Heart left ventricle (tissue), 16 donors: Measurements from ENCODE around the gene TENM3. TPM values are rescaled to one million over a fixed set of nuclear protein-coding genes. Genes with fewer than 3 reads are reported as not detected.

Source experiments
- ATAC-seq, 4 donors: fragments of 200-7000 bp; cut with Tn5 transposase; one replicate each; pipeline ENCODE4 v1.9.1; 2020 to 2022; ENCODE audit warnings: moderate library complexity in 4 of 4, mild to moderate bottlenecking in 3 of 4, moderate number of reproducible peaks in 1 of 4
- DNase-seq, 5 donors: peaks; one replicate each; pipeline ENCODE4 v3.0.0-alpha.2; 2020
- H3K27ac ChIP-seq, 12 donors: fragments of 200-600 bp; sonication (generic) in 4 of 12; one replicate each; pipeline versions ENCODE4 v1.5.0 to v1.8.0; 2016 to 2022; ENCODE audit warnings: mild to moderate bottlenecking in 2 of 12
- H3K27me3 ChIP-seq, 9 donors: fragments of 200-600 bp; sonication (generic) in 2 of 9; one replicate each; pipeline versions ENCODE4 v1.5.1 to v1.8.0; 2016 to 2022; ENCODE audit warnings: mild to moderate bottlenecking in 3 of 9
- H3K36me3 ChIP-seq, 9 donors: fragments of 200-600 bp; sonication (generic) in 2 of 9; one replicate each; pipeline versions ENCODE4 v1.5.0 to v1.8.0; 2018 to 2022; ENCODE audit warnings: mild to moderate bottlenecking in 2 of 9
- H3K4me1 ChIP-seq, 12 donors: fragments of 200-600 bp; sonication (generic) in 4 of 12; one replicate each; pipeline versions ENCODE4 v1.5.0 to v1.8.0; 2016 to 2022; ENCODE audit warnings: mild to moderate bottlenecking in 3 of 12
- H3K4me3 ChIP-seq, 12 donors: fragments of 200-600 bp; sonication (generic) in 4 of 12; one replicate each; pipeline versions ENCODE4 v1.5.0 to v1.8.0; 2017 to 2022; ENCODE audit warnings: mild to moderate bottlenecking in 9 of 12, moderate library complexity in 4 of 12
- H3K9me3 ChIP-seq, 12 donors: fragments of 200-600 bp; sonication (generic) in 4 of 12; one replicate each; pipeline versions ENCODE4 v1.5.0 to v1.8.0; 2016 to 2022; ENCODE audit warnings: mild to moderate bottlenecking in 1 of 12
- POLR2A ChIP-seq, 2 donors: fragments of 450-650 bp; IDR thresholded peaks; one replicate each; pipeline ENCODE4 v1.6.1; 2017; ENCODE audit warnings: antibody characterized with exemption in 2 of 2, mild to moderate bottlenecking in 2 of 2, moderate library complexity in 2 of 2
- WGBS, 4 donors: extraction: QIAGEN DNeasy Blood & Tissue Kit in 2 of 4; methylation state at CpG; one replicate each; pipeline versions ENCODE4 v1.1.5 to v1.1.7; 2013 to 2018; 5-methylcytosine and 5-hydroxymethylcytosine counted together
- intact Hi-C, 10 donors: fragments of 100-400 bp; cut with DNase I; formaldehyde crosslinking; loops; one replicate each; pipeline versions ENCODE4 v1.11.1 to v1.14.2; 2022
- polyA plus RNA-seq, 2 donors: library from polyadenylated mRNA; stranded (reverse); fragments of 200-250 nt; gene quantifications; one replicate each; pipeline ENCODE4 v1.2.3, GENCODE V29; 2013
- total RNA-seq, 9 donors: library from RNA; depleted of rRNA in 2 of 9; stranded (reverse); fragments of >200 nt in 2 of 9; fragmentation: NEBNext Ultra II Directional in 3 of 9; extraction: Animal tissue kit (Norgen Biotek cat#: 25700) in 3 of 9; gene quantifications; one replicate each; pipeline versions ENCODE4 v1.1.0 to v1.2.4, GENCODE V29; 2016 to 2023
- TF ChIP-seq, protein P1 (sequence below), 12 donors: fragments of 200-600 bp; sonication (generic) in 4 of 12; IDR thresholded peaks; one replicate each; pipeline versions ENCODE4 v1.5.0 to v1.8.0; 2018 to 2022; ENCODE audit warnings: antibody characterized with exemption in 12 of 12, mild to moderate bottlenecking in 5 of 12
- donor health status: ischemic (EF 13 %, LVEDD 7.1; RV severe dilation, severe dysfunction).
- donor health status: healthy with polysubstance abuse.
- donor health status: DM: no; HTN: yes; CAD: no.
- donor health status: DM: no; HTN: no; CAD: no.
- donor health status: ischemic (EF 25% LVEDD 6.9; RV normal size, moderate dysfunction).
- donor health status: ischemic (EF 25% LVEDD 5.7; RV mildly dilated, moderate dysfunction).
- donor health status: healthy.
- donor health status: DM: yes; HTN: yes; CAD: no.
- donor health status: ischemic (EF 35%, LVEDD 5.7; RV mildly dilated, moderate dysfunction).
- donor health status: nonischemic (EF 11% LVEDD 7.7; RV severe dilation, severe dysfunction).
- donor health status: DM: yes; HTN: yes; CAD: no.
- donor health status: PGD.
- donor health status: ischemic (EF 29% LVEDD 5.4; RV normal size, mild dysfunction).
- donor health status: nonischemic (EF 23%, LVEDD 6.1; RV moderate dilation, normal function).

Gene TENM3
- total and polyA plus RNA-seq, 11 donors = 0.19 to 10.3 (median 2.5) TPM

DNA sequence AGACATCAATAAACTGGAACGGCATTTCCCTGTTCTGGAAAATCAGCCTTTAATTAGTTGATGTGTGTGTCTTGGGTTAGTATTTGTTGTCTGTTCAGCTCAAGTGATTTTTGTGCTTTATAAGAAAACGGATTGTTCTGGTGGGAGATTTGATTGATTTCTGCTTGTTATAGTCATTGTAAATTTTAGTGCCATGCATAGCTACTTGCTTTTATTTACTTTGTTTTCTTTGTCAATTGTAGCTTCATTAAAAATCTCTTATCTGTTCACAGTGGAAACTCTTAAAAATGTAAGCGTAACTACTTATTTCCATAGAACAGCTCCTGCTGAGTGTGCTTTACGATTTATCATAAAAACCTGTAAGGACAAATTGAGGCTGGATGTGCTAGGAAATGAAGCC, 253.2 kb downstream of the TENM3 start:
- intact Hi-C loops = no loop called here
- DNase-seq = no peak
- no peak for ATAC-seq
- Histone ChIP-seq H3K4me3 (no peak overlapping the region), H3K4me1 (peaks cover 0 to 19% (median 4%) of the 10 kb centered on the region in 12 donors), H3K36me3 (no peaks in the 10 kb centered on the region), H3K27ac (no peak overlapping the region), H3K9me3 (no peaks in the 10 kb centered on the region), H3K27me3 (no peaks in the 10 kb centered on the region)
- WGBS, 4 donors = 58 to 69% (median 63%) methylated on average over 4 of the region's 4 CpGs
- TF ChIP-seq, protein P1, sequence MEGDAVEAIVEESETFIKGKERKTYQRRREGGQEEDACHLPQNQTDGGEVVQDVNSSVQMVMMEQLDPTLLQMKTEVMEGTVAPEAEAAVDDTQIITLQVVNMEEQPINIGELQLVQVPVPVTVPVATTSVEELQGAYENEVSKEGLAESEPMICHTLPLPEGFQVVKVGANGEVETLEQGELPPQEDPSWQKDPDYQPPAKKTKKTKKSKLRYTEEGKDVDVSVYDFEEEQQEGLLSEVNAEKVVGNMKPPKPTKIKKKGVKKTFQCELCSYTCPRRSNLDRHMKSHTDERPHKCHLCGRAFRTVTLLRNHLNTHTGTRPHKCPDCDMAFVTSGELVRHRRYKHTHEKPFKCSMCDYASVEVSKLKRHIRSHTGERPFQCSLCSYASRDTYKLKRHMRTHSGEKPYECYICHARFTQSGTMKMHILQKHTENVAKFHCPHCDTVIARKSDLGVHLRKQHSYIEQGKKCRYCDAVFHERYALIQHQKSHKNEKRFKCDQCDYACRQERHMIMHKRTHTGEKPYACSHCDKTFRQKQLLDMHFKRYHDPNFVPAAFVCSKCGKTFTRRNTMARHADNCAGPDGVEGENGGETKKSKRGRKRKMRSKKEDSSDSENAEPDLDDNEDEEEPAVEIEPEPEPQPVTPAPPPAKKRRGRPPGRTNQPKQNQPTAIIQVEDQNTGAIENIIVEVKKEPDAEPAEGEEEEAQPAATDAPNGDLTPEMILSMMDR (IDR thresholded peaks at IDR 0.05) = no peak
- no peak for TF ChIP-seq POLR2A (IDR thresholded peaks at IDR 0.05)

DNA sequence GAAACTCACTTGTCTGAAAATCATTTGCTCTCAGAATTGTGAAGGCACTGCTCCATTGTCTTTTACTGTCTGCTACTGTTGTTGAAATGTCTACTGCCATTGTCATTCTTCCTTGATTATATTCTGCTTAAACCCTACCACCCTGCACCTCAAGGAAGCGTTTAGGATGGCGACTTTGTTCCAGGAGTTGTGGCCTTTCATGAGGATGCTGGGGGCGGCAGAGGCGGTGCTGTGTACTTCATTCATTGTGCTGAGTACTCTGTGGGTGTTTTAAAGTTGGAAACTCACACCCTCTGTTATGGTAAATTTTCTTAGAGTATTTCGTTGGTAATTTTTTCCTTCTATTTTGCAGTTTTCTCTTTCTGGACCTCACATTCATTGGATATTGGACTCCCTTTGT, 258.9 kb downstream of the TENM3 start:
- WGBS, 4 donors = 81 to 88% (median 84%) methylated on average over 5 of the region's 5 CpGs
- Histone ChIP-seq H3K27me3 (no peaks in the 10 kb centered on the region), H3K4me1 (no peaks in the 10 kb centered on the region), H3K9me3 (no peaks in the 10 kb centered on the region), H3K4me3 (no peak overlapping the region), H3K36me3 (no peaks in the 10 kb centered on the region), H3K27ac (no peak overlapping the region)
- TF ChIP-seq, protein P1 (IDR thresholded peaks at IDR 0.05) = no peak
- TF ChIP-seq POLR2A (IDR thresholded peaks at IDR 0.05) = no peak
- DNase-seq (no peak), ATAC-seq (no peak)
- intact Hi-C loops = loop anchor here in 1 of 10 donors (10.0 kb wide), 1 partner anchor 143 kb away; no protein-coding TSS in a partner anchor

DNA sequence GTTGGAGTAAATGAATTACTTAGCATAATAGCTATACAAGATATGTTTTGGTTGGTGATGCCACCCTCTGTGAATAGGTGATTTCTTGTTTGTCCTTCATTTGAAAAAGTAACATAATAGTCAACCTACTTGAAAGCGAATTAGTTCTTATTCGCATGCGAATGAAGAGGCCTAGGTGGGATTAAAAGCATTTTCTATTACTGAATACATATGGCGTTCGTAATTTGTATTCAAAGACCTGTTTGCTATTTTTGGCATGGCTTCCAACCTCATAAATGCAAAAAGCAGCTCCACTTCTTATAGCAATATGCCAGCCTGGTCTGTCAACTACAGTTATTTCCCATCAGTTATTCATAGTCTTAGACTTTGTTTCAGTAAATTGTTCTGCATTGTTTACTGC, 261.3 kb downstream of the TENM3 start:
- Histone ChIP-seq H3K27me3 (no peaks in the 10 kb centered on the region), H3K4me1 (no peaks in the 10 kb centered on the region), H3K36me3 (no peaks in the 10 kb centered on the region), H3K9me3 (no peaks in the 10 kb centered on the region), H3K4me3 (no peak overlapping the region), H3K27ac (no peak overlapping the region)
- no peak for ATAC-seq
- intact Hi-C loops = loop anchor here in 1 of 10 donors (10.0 kb wide), 1 partner anchor 140 kb away; no protein-coding TSS in a partner anchor
- no peak for DNase-seq
- 90 to 94% (median 91%) methylated on average over 5 of the region's 5 CpGs for WGBS, 4 donors
- no peak for TF ChIP-seq POLR2A (IDR thresholded peaks at IDR 0.05)
- TF ChIP-seq, protein P1 (IDR thresholded peaks at IDR 0.05) = no peak

DNA sequence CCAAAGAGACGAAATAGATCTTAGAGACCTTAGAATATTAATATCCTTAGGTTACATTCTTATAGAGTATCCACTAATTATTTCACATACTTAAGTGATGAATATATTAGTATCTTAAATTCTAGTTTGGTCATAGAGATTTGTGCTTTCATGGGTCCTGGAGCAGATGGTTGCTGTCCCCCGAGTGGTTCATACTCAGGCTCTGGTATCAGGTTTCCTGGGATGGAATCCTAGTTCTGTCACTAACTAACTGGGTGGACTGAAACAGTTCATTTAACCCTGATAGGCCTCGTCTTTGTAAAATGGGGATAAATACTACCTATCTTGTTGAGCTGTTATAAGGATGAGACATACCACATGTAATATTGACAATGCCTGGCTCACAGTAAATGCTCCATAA, 264.6 kb downstream of the TENM3 start:
- intact Hi-C loops = loop anchor here in 1 of 10 donors (10.0 kb wide), 1 partner anchor 137 kb away; no protein-coding TSS in a partner anchor
- 47 to 57% (median 54%) methylated on average over 3 of the region's 3 CpGs for WGBS, 4 donors
- TF ChIP-seq POLR2A (IDR thresholded peaks at IDR 0.05) = no peak
- TF ChIP-seq, protein P1 (IDR thresholded peaks at IDR 0.05) = no peak
- Histone ChIP-seq H3K27ac (no peak overlapping the region), H3K4me3 (no peak overlapping the region), H3K9me3 (no peaks in the 10 kb centered on the region), H3K36me3 (no peaks in the 10 kb centered on the region), H3K27me3 (no peaks in the 10 kb centered on the region), H3K4me1 (no peaks in the 10 kb centered on the region)
- no peak for DNase-seq
- ATAC-seq = no peak
